ENCODE measurements around the gene NKAPD1.
A peak's percentile ranks its signal among the peaks of the same experiment; 100 is the strongest.
"Not testable (repeated sequence)": the region's sequence is repeated elsewhere in the genome, so short reads cannot be mapped to it uniquely, and the experiment has no call there.

NKAPD1 gene

GRCh38 chr11:112085822-112086421 lies 11.8 kb downstream of the NKAPD1 start:
- peaks cover 50 to 59% of the 10 kb centered on the region in 2 donors for H3K36me3 ChIP-seq (ENCODE audit: control insufficient read depth in 2 of 2, insufficient read depth in 2 of 2, low read length in 2 of 2)

GRCh38 chr11:112086422-112087191 lies 12.5 kb downstream of the NKAPD1 start, which contains the start of the genes SDHD and TIMM8B:
TSS of gene SDHD (plus strand) at chr11:112086873. CDS start at chr11:112086908, 35 bp downstream.
TSS of gene TIMM8B (minus strand) at chr11:112086756. CDS start at chr11:112086723, 33 bp downstream.
- Histone ChIP-seq H3K27ac (ENCODE audit: low read depth in 2 of 2, low read length in 2 of 2) (peak within 1 kb of the TSS; percentile 68 to 82), H3K4me1 (ENCODE audit: control insufficient read depth in 2 of 2, insufficient read depth in 2 of 2, low read length in 2 of 2) (peaks cover 23 to 24% of the 10 kb centered on the region in 2 donors), H3K9ac (ENCODE audit: low read depth in 1 of 2, low read length in 2 of 2) (peak within 1 kb of the TSS; percentile 76 to 84), H3K27me3 (ENCODE audit: control insufficient read depth in 2 of 2, insufficient read depth in 2 of 2, low read length in 2 of 2) (no peaks in the 10 kb centered on the region), H3K4me3 (ENCODE audit: low read length in 2 of 2) (peak within 1 kb of the TSS; percentile 84 to 98), H3K9me3 (ENCODE audit: control insufficient read depth in 2 of 2, low read length in 2 of 2) (no peaks in the 10 kb centered on the region), H3K36me3 (ENCODE audit: control insufficient read depth in 2 of 2, insufficient read depth in 2 of 2, low read length in 2 of 2) (peaks cover 57 to 64% of the 10 kb centered on the region in 2 donors)

More at GRCh38 chr11:112085822-112086421, 11.8 kb downstream of the NKAPD1 start:
- Histone ChIP-seq H3K27ac (ENCODE audit: low read depth in 2 of 2, low read length in 2 of 2) (peak overlapping the region; percentile 37 to 82), H3K4me3 (ENCODE audit: low read length in 2 of 2) (peak overlapping the region; percentile 84 to 98), H3K9me3 (ENCODE audit: control insufficient read depth in 2 of 2, low read length in 2 of 2) (no peaks in the 10 kb centered on the region), H3K27me3 (ENCODE audit: control insufficient read depth in 2 of 2, insufficient read depth in 2 of 2, low read length in 2 of 2) (no peaks in the 10 kb centered on the region), H3K4me1 (ENCODE audit: control insufficient read depth in 2 of 2, insufficient read depth in 2 of 2, low read length in 2 of 2) (peaks cover 23 to 24% of the 10 kb centered on the region in 2 donors), H3K9ac (ENCODE audit: low read depth in 1 of 2, low read length in 2 of 2) (peak overlapping the region; percentile 76 to 84)

GRCh38 chr11:112087212-112087611 lies 13.1 kb downstream of the NKAPD1 start:
- peak overlapping the region; percentile 76 to 84 for H3K9ac ChIP-seq (ENCODE audit: low read depth in 1 of 2, low read length in 2 of 2)
- H3K9me3 ChIP-seq (ENCODE audit: control insufficient read depth in 2 of 2, low read length in 2 of 2) = no peaks in the 10 kb centered on the region
- H3K4me1 ChIP-seq (ENCODE audit: control insufficient read depth in 2 of 2, insufficient read depth in 2 of 2, low read length in 2 of 2) = peaks cover 23 to 24% of the 10 kb centered on the region in 2 donors
- H3K4me3 ChIP-seq (ENCODE audit: low read length in 2 of 2) = peak overlapping the region; percentile 84 to 98
- peaks cover 58 to 66% of the 10 kb centered on the region in 2 donors for H3K36me3 ChIP-seq (ENCODE audit: control insufficient read depth in 2 of 2, insufficient read depth in 2 of 2, low read length in 2 of 2)
- no peaks in the 10 kb centered on the region for H3K27me3 ChIP-seq (ENCODE audit: control insufficient read depth in 2 of 2, insufficient read depth in 2 of 2, low read length in 2 of 2)
- H3K27ac ChIP-seq (ENCODE audit: low read depth in 2 of 2, low read length in 2 of 2) = peak overlapping the region; percentile 68 to 82

GRCh38 chr11:112095302-112095701 lies 21.2 kb downstream of the NKAPD1 start:
- H3K4me1 ChIP-seq (ENCODE audit: control insufficient read depth in 2 of 2, insufficient read depth in 2 of 2, low read length in 2 of 2); H3K9me3 ChIP-seq (ENCODE audit: control insufficient read depth in 2 of 2, low read length in 2 of 2); H3K27ac ChIP-seq (ENCODE audit: low read depth in 2 of 2, low read length in 2 of 2); H3K27me3 ChIP-seq (ENCODE audit: control insufficient read depth in 2 of 2, insufficient read depth in 2 of 2, low read length in 2 of 2); H3K4me3 ChIP-seq (ENCODE audit: low read length in 2 of 2); H3K9ac ChIP-seq (ENCODE audit: low read depth in 1 of 2, low read length in 2 of 2): not testable (repeated sequence)
- H3K36me3 ChIP-seq (ENCODE audit: control insufficient read depth in 2 of 2, insufficient read depth in 2 of 2, low read length in 2 of 2) = peaks cover 32 to 47% of the 10 kb centered on the region in 2 donors

GRCh38 chr11:112096194-112096593 lies 22.1 kb downstream of the NKAPD1 start:
- Histone ChIP-seq H3K9ac (ENCODE audit: low read depth in 1 of 2, low read length in 2 of 2) (no peak overlapping the region), H3K4me1 (ENCODE audit: control insufficient read depth in 2 of 2, insufficient read depth in 2 of 2, low read length in 2 of 2) (no peaks in the 10 kb centered on the region), H3K4me3 (ENCODE audit: low read length in 2 of 2) (no peak overlapping the region), H3K27ac (ENCODE audit: low read depth in 2 of 2, low read length in 2 of 2) (no peak overlapping the region), H3K36me3 (ENCODE audit: control insufficient read depth in 2 of 2, insufficient read depth in 2 of 2, low read length in 2 of 2) (peaks cover 28 to 41% of the 10 kb centered on the region in 2 donors), H3K9me3 (ENCODE audit: control insufficient read depth in 2 of 2, low read length in 2 of 2) (no peaks in the 10 kb centered on the region), H3K27me3 (ENCODE audit: control insufficient read depth in 2 of 2, insufficient read depth in 2 of 2, low read length in 2 of 2) (no peaks in the 10 kb centered on the region)

GRCh38 chr11:112097734-112098528 lies 23.8 kb downstream of the NKAPD1 start:
- Histone ChIP-seq H3K36me3 (ENCODE audit: control insufficient read depth in 2 of 2, insufficient read depth in 2 of 2, low read length in 2 of 2) (peaks cover 12 to 24% of the 10 kb centered on the region in 2 donors), H3K27me3 (ENCODE audit: control insufficient read depth in 2 of 2, insufficient read depth in 2 of 2, low read length in 2 of 2) (no peaks in the 10 kb centered on the region), H3K4me3 (ENCODE audit: low read length in 2 of 2) (no peak overlapping the region), H3K27ac (ENCODE audit: low read depth in 2 of 2, low read length in 2 of 2) (no peak overlapping the region), H3K4me1 (ENCODE audit: control insufficient read depth in 2 of 2, insufficient read depth in 2 of 2, low read length in 2 of 2) (no peaks in the 10 kb centered on the region), H3K9me3 (ENCODE audit: control insufficient read depth in 2 of 2, low read length in 2 of 2) (no peaks in the 10 kb centered on the region), H3K9ac (ENCODE audit: low read depth in 1 of 2, low read length in 2 of 2) (no peak overlapping the region)

- Histone ChIP-seq H3K4me3 (ENCODE audit: low read length in 2 of 2) (no peak overlapping the region), H3K27ac (ENCODE audit: low read depth in 2 of 2, low read length in 2 of 2) (no peak overlapping the region), H3K27me3 (ENCODE audit: control insufficient read depth in 2 of 2, insufficient read depth in 2 of 2, low read length in 2 of 2) (no peaks in the 10 kb centered on the region), H3K9ac (ENCODE audit: low read depth in 1 of 2, low read length in 2 of 2) (no peak overlapping the region), H3K4me1 (ENCODE audit: control insufficient read depth in 2 of 2, insufficient read depth in 2 of 2, low read length in 2 of 2) (no peaks in the 10 kb centered on the region), H3K36me3 (ENCODE audit: control insufficient read depth in 2 of 2, insufficient read depth in 2 of 2, low read length in 2 of 2) (peaks cover 9 to 19% of the 10 kb centered on the region in 2 donors), H3K9me3 (ENCODE audit: control insufficient read depth in 2 of 2, low read length in 2 of 2) (no peaks in the 10 kb centered on the region)
These were observed 26.4 kb downstream of the NKAPD1 start for GRCh38 chr11:112100462-112100861.

- Histone ChIP-seq H3K4me1 (ENCODE audit: control insufficient read depth in 2 of 2, insufficient read depth in 2 of 2, low read length in 2 of 2) (no peaks in the 10 kb centered on the region), H3K36me3 (ENCODE audit: control insufficient read depth in 2 of 2, insufficient read depth in 2 of 2, low read length in 2 of 2) (peaks cover 0 to 8% of the 10 kb centered on the region in 2 donors), H3K9me3 (ENCODE audit: control insufficient read depth in 2 of 2, low read length in 2 of 2) (no peaks in the 10 kb centered on the region), H3K4me3 (ENCODE audit: low read length in 2 of 2) (no peak overlapping the region), H3K27me3 (ENCODE audit: control insufficient read depth in 2 of 2, insufficient read depth in 2 of 2, low read length in 2 of 2) (no peaks in the 10 kb centered on the region), H3K9ac (ENCODE audit: low read depth in 1 of 2, low read length in 2 of 2) (no peak overlapping the region), H3K27ac (ENCODE audit: low read depth in 2 of 2, low read length in 2 of 2) (no peak overlapping the region)
These were observed 29.3 kb downstream of the NKAPD1 start for GRCh38 chr11:112103446-112103845.

- Histone ChIP-seq H3K4me1 (ENCODE audit: control insufficient read depth in 2 of 2, insufficient read depth in 2 of 2, low read length in 2 of 2) (no peaks in the 10 kb centered on the region), H3K4me3 (ENCODE audit: low read length in 2 of 2) (no peak overlapping the region), H3K27me3 (ENCODE audit: control insufficient read depth in 2 of 2, insufficient read depth in 2 of 2, low read length in 2 of 2) (no peaks in the 10 kb centered on the region), H3K27ac (ENCODE audit: low read depth in 2 of 2, low read length in 2 of 2) (no peak overlapping the region), H3K9ac (ENCODE audit: low read depth in 1 of 2, low read length in 2 of 2) (no peak overlapping the region), H3K9me3 (ENCODE audit: control insufficient read depth in 2 of 2, low read length in 2 of 2) (no peaks in the 10 kb centered on the region), H3K36me3 (ENCODE audit: control insufficient read depth in 2 of 2, insufficient read depth in 2 of 2, low read length in 2 of 2) (peaks cover 0 to 6% of the 10 kb centered on the region in 2 donors)
These were observed 32.0 kb downstream of the NKAPD1 start for GRCh38 chr11:112106070-112106469.
